ENCODE results near the gene SLC39A8. TPM values are rescaled to one million over a fixed set of nuclear protein-coding genes. Genes with fewer than 3 reads are reported as not detected.
"Not testable (repeated sequence)": the region's sequence is repeated elsewhere in the genome, so short reads cannot be mapped to it uniquely, and the experiment has no call there.

Gene SLC39A8
- total RNA-seq, 1 experiment from 2014 or later = 13.2 TPM

DNA sequence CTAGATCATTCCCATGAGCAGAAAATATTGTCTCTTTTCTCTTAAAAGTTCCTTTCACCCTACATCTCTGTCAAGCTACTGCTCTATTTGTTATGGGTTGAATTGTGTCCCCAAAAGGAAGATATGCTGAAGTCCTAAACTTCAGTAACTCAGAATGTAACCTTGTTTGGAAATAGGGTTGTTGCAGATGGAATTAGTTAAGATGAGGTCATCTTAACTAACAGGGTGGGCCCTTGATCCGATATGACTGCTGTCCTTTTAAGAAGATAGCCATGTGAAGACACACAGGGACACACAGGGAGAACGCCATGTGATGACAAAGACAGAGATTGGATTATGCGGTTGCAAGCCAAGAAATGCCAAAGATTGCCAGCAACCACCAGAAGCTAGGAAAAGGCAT, 12.8 kb upstream of the SLC39A8 start:
- intact Hi-C loops (cut with micrococcal nuclease) = no loop called here
- POLR2A ChIA-PET = no interaction called here
- H3K4me2 ChIP-seq (ENCODE audit: low read length) = no peak overlapping the region

DNA sequence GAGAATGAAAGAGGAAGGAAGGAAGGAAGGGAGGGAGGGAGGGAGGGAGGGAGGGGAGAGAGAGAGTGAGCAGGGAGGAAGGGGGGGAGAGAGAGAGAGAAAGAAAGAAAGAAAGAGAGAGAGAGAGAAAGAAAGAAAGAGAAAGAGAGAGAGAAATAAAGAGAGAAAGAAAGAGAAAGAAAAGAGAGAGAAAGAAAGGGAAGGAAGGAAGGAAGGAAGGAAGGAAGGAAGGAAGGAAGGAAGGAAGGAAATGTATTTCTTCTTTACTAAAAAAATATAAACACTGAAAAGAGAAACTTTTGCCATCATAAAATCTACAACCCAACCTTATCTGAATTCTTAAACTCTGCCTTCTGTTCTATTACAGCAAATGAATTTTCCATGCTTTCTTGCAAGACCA, 12.4 kb upstream of the SLC39A8 start:
- H4K20me1 ChIP-seq (ENCODE audit: insufficient read depth); H3K9me3 ChIP-seq (ENCODE audit: control insufficient read depth in 1 of 2, insufficient read depth in 1 of 2, low read depth in 1 of 2, low read length in 2 of 2); intact Hi-C loops (cut with micrococcal nuclease): not testable (repeated sequence)

More for the DNA sequence above, 12.8 kb upstream of the SLC39A8 start:
- no peak for ATAC-seq
- RAD21 ChIA-PET (ENCODE audit: low non-redundant PET in 1 of 2, low total read pairs in 2 of 2, uncharacterized antibody in 2 of 2, unreplicated experiment in 2 of 2) = no interaction called here
- Histone ChIP-seq H3K9me3 (ENCODE audit: control insufficient read depth in 1 of 2, insufficient read depth in 1 of 2, low read depth in 1 of 2, low read length in 2 of 2) (no peaks in the 10 kb centered on the region), H3K9ac (ENCODE audit: low read length) (no peak overlapping the region), H3K9me2 (ENCODE audit: insufficient read depth) (no peaks in the 10 kb centered on the region), H2AFZ (ENCODE audit: low read depth, low read length, poor library complexity, severe bottlenecking) (no peak overlapping the region), H4K20me1 (ENCODE audit: insufficient read depth) (no peaks in the 10 kb centered on the region), H3K79me2 (ENCODE audit: insufficient read depth, low read length) (no peaks in the 10 kb centered on the region), H3K27me3 (ENCODE audit: insufficient read depth, low read length) (no peaks in the 10 kb centered on the region), H3K4me3 (replicated peaks in 1 of 2; ENCODE audit: low read depth in 1 of 2, low read length in 2 of 2) (no peak overlapping the region), H3K4me1 (ENCODE audit: control insufficient read depth in 1 of 2, insufficient read depth in 2 of 2, low read length in 2 of 2) (no peaks in the 10 kb centered on the region), H3K27ac (ENCODE audit: low read depth, low read length) (no peak overlapping the region), H3K36me3 (ENCODE audit: control insufficient read depth in 1 of 2, insufficient read depth in 2 of 2, low read length in 2 of 2) (no peaks in the 10 kb centered on the region)
- no peak for TF ChIP-seq POLR2AphosphoS5 (IDR thresholded peaks at IDR 0.05; ENCODE audit: low read depth, low read length)
- no TSS peak for BruUV-seq (replicated peaks)
- no peak for DNase-seq (ENCODE audit: low read depth, low spot score)
- CTCF ChIA-PET = no interaction called here

GRCh38 chr4:102356562-102357202, 11.4 kb upstream of the SLC39A8 start:
- TF ChIP-seq, protein P1, sequence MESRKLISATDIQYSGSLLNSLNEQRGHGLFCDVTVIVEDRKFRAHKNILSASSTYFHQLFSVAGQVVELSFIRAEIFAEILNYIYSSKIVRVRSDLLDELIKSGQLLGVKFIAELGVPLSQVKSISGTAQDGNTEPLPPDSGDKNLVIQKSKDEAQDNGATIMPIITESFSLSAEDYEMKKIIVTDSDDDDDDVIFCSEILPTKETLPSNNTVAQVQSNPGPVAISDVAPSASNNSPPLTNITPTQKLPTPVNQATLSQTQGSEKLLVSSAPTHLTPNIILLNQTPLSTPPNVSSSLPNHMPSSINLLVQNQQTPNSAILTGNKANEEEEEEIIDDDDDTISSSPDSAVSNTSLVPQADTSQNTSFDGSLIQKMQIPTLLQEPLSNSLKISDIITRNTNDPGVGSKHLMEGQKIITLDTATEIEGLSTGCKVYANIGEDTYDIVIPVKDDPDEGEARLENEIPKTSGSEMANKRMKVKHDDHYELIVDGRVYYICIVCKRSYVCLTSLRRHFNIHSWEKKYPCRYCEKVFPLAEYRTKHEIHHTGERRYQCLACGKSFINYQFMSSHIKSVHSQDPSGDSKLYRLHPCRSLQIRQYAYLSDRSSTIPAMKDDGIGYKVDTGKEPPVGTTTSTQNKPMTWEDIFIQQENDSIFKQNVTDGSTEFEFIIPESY (IDR thresholded peaks at IDR 0.05; ENCODE audit: extremely low read depth, insufficient replicate concordance, low read length) = no peak
- no peak overlapping the region for H3K4me3 ChIP-seq (replicated peaks in 1 of 2; ENCODE audit: low read depth in 1 of 2, low read length in 2 of 2)
- no peak overlapping the region for H2AFZ ChIP-seq (ENCODE audit: low read depth, low read length, poor library complexity, severe bottlenecking)
- no peaks in the 10 kb centered on the region for H3K79me2 ChIP-seq (ENCODE audit: insufficient read depth, low read length)
- BruUV-seq (replicated peaks) = no TSS peak
- H3K9ac ChIP-seq (ENCODE audit: low read length) = no peak overlapping the region
- H3K27ac ChIP-seq (ENCODE audit: low read depth, low read length) = no peak overlapping the region
- H3K36me3 ChIP-seq (ENCODE audit: control insufficient read depth in 1 of 2, insufficient read depth in 2 of 2, low read length in 2 of 2) = no peaks in the 10 kb centered on the region
- DNase-seq (ENCODE audit: low read depth, low spot score) = no peak
- ChIA-PET CTCF (no interaction called here), POLR2A (no interaction called here), RAD21 (ENCODE audit: low non-redundant PET in 1 of 2, low total read pairs in 2 of 2, uncharacterized antibody in 2 of 2, unreplicated experiment in 2 of 2) (no interaction called here)
- H3K4me1 ChIP-seq (ENCODE audit: control insufficient read depth in 1 of 2, insufficient read depth in 2 of 2, low read length in 2 of 2) = no peaks in the 10 kb centered on the region
- H3K27me3 ChIP-seq (ENCODE audit: insufficient read depth, low read length) = no peaks in the 10 kb centered on the region
- no peak for ATAC-seq
- H3K9me2 ChIP-seq (ENCODE audit: insufficient read depth) = no peaks in the 10 kb centered on the region
- H3K9me3 ChIP-seq (ENCODE audit: control insufficient read depth in 1 of 2, insufficient read depth in 1 of 2, low read depth in 1 of 2, low read length in 2 of 2) = no peaks in the 10 kb centered on the region
- intact Hi-C loops (cut with micrococcal nuclease) = no loop called here
- H4K20me1 ChIP-seq (ENCODE audit: insufficient read depth) = no peaks in the 10 kb centered on the region
- no peak overlapping the region for H3K4me2 ChIP-seq (ENCODE audit: low read length)

More for the DNA sequence above, 12.4 kb upstream of the SLC39A8 start:
- H3K4me2 ChIP-seq (ENCODE audit: low read length); H3K4me1 ChIP-seq (ENCODE audit: control insufficient read depth in 1 of 2, insufficient read depth in 2 of 2, low read length in 2 of 2); BruUV-seq (replicated peaks); POLR2A ChIA-PET; H3K4me3 ChIP-seq (replicated peaks in 1 of 2; ENCODE audit: low read depth in 1 of 2, low read length in 2 of 2); ATAC-seq; H3K79me2 ChIP-seq (ENCODE audit: insufficient read depth, low read length); H2AFZ ChIP-seq (ENCODE audit: low read depth, low read length, poor library complexity, severe bottlenecking); H3K9me2 ChIP-seq (ENCODE audit: insufficient read depth); H3K36me3 ChIP-seq (ENCODE audit: control insufficient read depth in 1 of 2, insufficient read depth in 2 of 2, low read length in 2 of 2); DNase-seq (ENCODE audit: low read depth, low spot score); H3K27ac ChIP-seq (ENCODE audit: low read depth, low read length); RAD21 ChIA-PET (ENCODE audit: low non-redundant PET in 1 of 2, low total read pairs in 2 of 2, uncharacterized antibody in 2 of 2, unreplicated experiment in 2 of 2); H3K27me3 ChIP-seq (ENCODE audit: insufficient read depth, low read length); H3K9ac ChIP-seq (ENCODE audit: low read length); CTCF ChIA-PET: not testable (repeated sequence)
